HCT116 (cell line): ENCODE results near the gene ACAD8. TPM values are rescaled to one million over a fixed set of nuclear protein-coding genes. Genes with fewer than 3 reads are reported as not detected.
"Not testable (repeated sequence)": the region's sequence is repeated elsewhere in the genome, so short reads cannot be mapped to it uniquely, and the experiment has no call there.

Experiments used
- ATAC-seq: fragments of 200-7000 bp; cut with Tn5 transposase; 2 replicates; pipeline ENCODE4 v1.9.1; 2020; ENCODE audit warnings: mild to moderate bottlenecking, moderate library complexity
- BruUV-seq: library from RNA; stranded (reverse); fragments of 400-500 nt; replicated peaks from 2 replicates; lab custom pipeline; 2021; lab: Mats Ljungman, UMichigan
- CTCF ChIA-PET: fragments of 300-600 bp; sonication (Branson Sonifier 250); formaldehyde crosslinking; loops from one replicate; lab custom pipeline; 2021; ENCODE audit warnings: antibody characterized with exemption; lab: Charles Lee
- POLR2A ChIA-PET: fragments of 300-600, 350-600 bp; sonication (Branson Sonifier 250); formaldehyde crosslinking; loops from one replicate; lab custom pipeline; 2021; ENCODE audit warnings: antibody characterized with exemption; lab: Charles Lee
- RAD21 ChIA-PET, 2 experiments: fragments of 300-600 bp; sonication (Branson Sonifier 250); formaldehyde crosslinking; loops; one replicate each; lab custom pipeline; 2023; ENCODE audit warnings: low total read pairs in 2 of 2; ENCODE audit not compliant: uncharacterized antibody in 2 of 2, unreplicated experiment in 2 of 2, low non-redundant PET in 1 of 2; lab: Charles Lee
- DNase-seq: peaks from one replicate; pipeline ENCODE4 v3.0.0-alpha.2; 2010; ENCODE audit warnings: low read depth, low spot score
- H2AFZ ChIP-seq: fragments of 200-600 bp; shearing (Covaris generic), sonication (generic); 2 replicates; pipeline ENCODE4 v1.6.1; 2017; ENCODE audit warnings: low read depth, mixed run types, mixed read lengths, antibody characterized with exemption, low read length; ENCODE audit not compliant: poor library complexity, severe bottlenecking
- H3K27ac ChIP-seq: 2 replicates; pipeline ENCODE4 v1.5.1; 2012; ENCODE audit warnings: low read depth, low read length
- H3K27me3 ChIP-seq: fragments of 200-600 bp; sonication (generic); 2 replicates; pipeline ENCODE4 v1.6.1; 2016; ENCODE audit warnings: mixed run types, low read length, mixed read lengths; ENCODE audit not compliant: insufficient read depth
- H3K36me3 ChIP-seq, 2 experiments: fragments of 200-500 bp in 1 of 2; fragments of 200-600 bp in 1 of 2; sonication (Bioruptor generic) in 1 of 2; sonication (generic) in 1 of 2; 2 replicates each; pipeline versions ENCODE4 v1.5.1 to v1.6.1; 2014 to 2016; ENCODE audit warnings: low read length in 2 of 2, inconsistent platforms in 1 of 2, mixed read lengths in 1 of 2, mixed run types in 1 of 2; ENCODE audit not compliant: insufficient read depth in 2 of 2, control insufficient read depth in 1 of 2
- H3K4me1 ChIP-seq, 2 experiments: fragments of 200-600 bp in 1 of 2; sonication (generic) in 1 of 2; 2 replicates each; pipeline versions ENCODE4 v1.5.1 to v1.6.1; 2012 to 2017; ENCODE audit warnings: low read length in 2 of 2, inconsistent platforms in 1 of 2, mild to moderate bottlenecking in 1 of 2, mixed read lengths in 1 of 2, mixed run types in 1 of 2, moderate library complexity in 1 of 2; ENCODE audit not compliant: insufficient read depth in 2 of 2, control insufficient read depth in 1 of 2
- H3K4me2 ChIP-seq: fragments of 200-600 bp; sonication (generic); 2 replicates; pipeline ENCODE4 v1.6.1; 2017; ENCODE audit warnings: mixed run types, low read length, mixed read lengths
- H3K4me3 ChIP-seq, 2 experiments: fragments of 200-600 bp in 1 of 2; sonication (generic) in 1 of 2; replicated peaks in 1 of 2; 2 replicates each; pipeline ENCODE4 v1.5.1; 2011 to 2016; ENCODE audit warnings: low read length in 2 of 2, control low read depth in 1 of 2, low read depth in 1 of 2, mild to moderate bottlenecking in 1 of 2, mixed read lengths in 1 of 2, mixed run types in 1 of 2
- H3K79me2 ChIP-seq: fragments of 200-600 bp; sonication (generic); 2 replicates; pipeline ENCODE4 v1.6.1; 2017; ENCODE audit warnings: mild to moderate bottlenecking, mixed run types, low read length, moderate library complexity, mixed read lengths; ENCODE audit not compliant: insufficient read depth
- H3K9ac ChIP-seq: fragments of 200-600 bp; sonication (generic); 2 replicates; pipeline ENCODE4 v1.6.1; 2016; ENCODE audit warnings: low read length, mixed read lengths
- H3K9me2 ChIP-seq: fragments of 200-600 bp; sonication (generic), shearing (Covaris generic); 2 replicates; pipeline ENCODE4 v1.6.1; 2017; ENCODE audit warnings: mixed run types, mild to moderate bottlenecking, moderate library complexity; ENCODE audit not compliant: insufficient read depth
- H3K9me3 ChIP-seq, 2 experiments: fragments of 200-500 bp in 1 of 2; fragments of 200-600 bp in 1 of 2; sonication (Bioruptor generic) in 1 of 2; sonication (generic) in 1 of 2; 2 replicates each; pipeline ENCODE4 v1.6.1; 2014 to 2017; ENCODE audit warnings: low read length in 2 of 2, mixed read lengths in 2 of 2, inconsistent platforms in 1 of 2, low read depth in 1 of 2, mild to moderate bottlenecking in 1 of 2, mixed run types in 1 of 2, moderate library complexity in 1 of 2; ENCODE audit not compliant: control insufficient read depth in 1 of 2, insufficient read depth in 1 of 2
- H4K20me1 ChIP-seq: fragments of 200-600 bp; sonication (generic), shearing (Covaris generic); 2 replicates; pipeline ENCODE4 v1.6.1; 2017; ENCODE audit warnings: mixed run types, mild to moderate bottlenecking, moderate library complexity; ENCODE audit not compliant: insufficient read depth
- ATF3 ChIP-seq: IDR thresholded peaks from 2 replicates; pipeline ENCODE4 v1.6.1; 2012
- CBX3 ChIP-seq: IDR thresholded peaks from 2 replicates; pipeline ENCODE4 v1.6.1; 2012; ENCODE audit warnings: low read depth
- CEBPB ChIP-seq: IDR thresholded peaks from 2 replicates; pipeline ENCODE4 v1.6.1; 2012; ENCODE audit warnings: low read depth
- CTCF ChIP-seq, 3 experiments: fragments of 200-600 bp in 1 of 3; sonication (generic) in 1 of 3; IDR thresholded peaks in 2 of 3; conservative IDR thresholded peaks in 1 of 3; 2 replicates each; pipeline ENCODE4 v1.5.1; 2012 to 2017; ENCODE audit warnings: low read depth in 2 of 3, low read length in 2 of 3, antibody characterized with exemption in 1 of 3, borderline replicate concordance in 1 of 3, control low read depth in 1 of 3, mild to moderate bottlenecking in 1 of 3, mixed read lengths in 1 of 3, mixed run types in 1 of 3, moderate library complexity in 1 of 3; ENCODE audit not compliant: insufficient read depth in 1 of 3
- EZH2phosphoT487 ChIP-seq: fragments of 200-600 bp; IDR thresholded peaks from 2 replicates; pipeline ENCODE4 v1.6.1; 2018; ENCODE audit warnings: antibody characterized with exemption, borderline replicate concordance
- JUND ChIP-seq: IDR thresholded peaks from 2 replicates; pipeline ENCODE4 v1.6.1; 2012
- MAX ChIP-seq: IDR thresholded peaks from 2 replicates; pipeline ENCODE4 v1.6.1; 2012
- POLR2AphosphoS5 ChIP-seq: IDR thresholded peaks from 2 replicates; pipeline ENCODE4 v1.6.1; 2011; ENCODE audit warnings: mild to moderate bottlenecking, low read depth, low read length, moderate library complexity
- REST ChIP-seq: IDR thresholded peaks from 2 replicates; pipeline ENCODE4 v1.6.1; 2012; ENCODE audit warnings: low read depth
- SRF ChIP-seq: IDR thresholded peaks from 2 replicates; pipeline ENCODE4 v1.6.1; 2012; ENCODE audit warnings: low read depth
- YY1 ChIP-seq: IDR thresholded peaks from 2 replicates; pipeline ENCODE4 v1.6.1; 2011; ENCODE audit warnings: low read length, low read depth, moderate library complexity, mild to moderate bottlenecking; ENCODE audit not compliant: insufficient replicate concordance; ENCODE audit errors: extremely low read depth
- ZBTB33 ChIP-seq: IDR thresholded peaks from 2 replicates; pipeline ENCODE4 v1.6.1; 2011; ENCODE audit warnings: mild to moderate bottlenecking, low read length, moderate library complexity; ENCODE audit not compliant: insufficient replicate concordance; ENCODE audit errors: extremely low read depth
- intact Hi-C: fragments of 100-400 bp; cut with micrococcal nuclease; formaldehyde crosslinking; loops from 2 replicates; pipeline ENCODE4 v1.10.0; 2022
- total RNA-seq: library from RNA; stranded (reverse); gene quantifications from one replicate; pipeline ENCODE4 v1.2.1, GENCODE V29; 2021; ENCODE audit not compliant: unreplicated experiment

ACAD8 gene
- total RNA-seq, 1 experiment from 2014 or later = 21.0 TPM

- CTCF ChIA-PET = no interaction called here
- Histone ChIP-seq H2AFZ (no peak overlapping the region), H3K4me2 (no peak overlapping the region), H3K36me3 (no peaks in the 10 kb centered on the region), H3K9me3 (no peaks in the 10 kb centered on the region), H3K9me2 (no peaks in the 10 kb centered on the region), H3K4me1 (no peaks in the 10 kb centered on the region), H3K27me3 (no peaks in the 10 kb centered on the region), H3K27ac (no peak overlapping the region), H3K4me3 (no peak overlapping the region), H3K9ac (no peak overlapping the region), H4K20me1 (no peaks in the 10 kb centered on the region), H3K79me2 (no peaks in the 10 kb centered on the region)
- DNase-seq (no peak), ATAC-seq (no peak)
- TF ChIP-seq MAX (no peak), CBX3 (no peak), JUND (no peak), EZH2phosphoT487 (no peak), YY1 (no peak), REST (no peak), ZBTB33 (no peak), SRF (no peak), ATF3 (no peak), CTCF (IDR thresholded peaks at IDR 0.05 in 2 of 3, conservative IDR thresholded peaks at IDR 0.05 in 1 of 3; ENCODE audit: borderline replicate concordance in 1 of 3, insufficient read depth in 1 of 3, low read depth in 2 of 3, low read length in 2 of 3) (no peak), CEBPB (no peak), POLR2AphosphoS5 (no peak)
- no TSS peak for BruUV-seq
- POLR2A ChIA-PET = no interaction called here
- RAD21 ChIA-PET = no interaction called here
- intact Hi-C loops = no loop called here
These were observed 25.0 kb downstream of the ACAD8 start for GRCh38 chr11:134278356-134278755.

- intact Hi-C loops, H3K27ac ChIP-seq, BruUV-seq, H4K20me1 ChIP-seq, H2AFZ ChIP-seq, POLR2A ChIA-PET, H3K9me3 ChIP-seq, ATAC-seq, DNase-seq, H3K27me3 ChIP-seq, H3K9me2 ChIP-seq, H3K4me2 ChIP-seq, H3K36me3 ChIP-seq, H3K9ac ChIP-seq, H3K4me1 ChIP-seq, H3K4me3 ChIP-seq, RAD21 ChIA-PET, CTCF ChIA-PET, H3K79me2 ChIP-seq: not testable (repeated sequence)
These were observed 28.3 kb downstream of the ACAD8 start for GRCh38 chr11:134281635-134282034.
